ENCODE measurements around the gene MSH5.

MSH5 gene

GRCh38 chr6:31715022-31715958 is 24.5 kb upstream of the MSH5 start, which contains the start of gene LY6G6D:
Gene LY6G6D (plus strand): TSS chr6:31715348. CDS start chr6:31715356, 8 bp downstream.
- in situ Hi-C loops (cut with HindIII; ENCODE audit: low pct_unique_long_range_greater_than_20kb, low sequenced_read_pairs) = no loop called here
- no peak for TF ChIP-seq JUND (IDR thresholded peaks at IDR 0.05; ENCODE audit: low read depth)
- no peak for DNase-seq (ENCODE audit: low read depth in 1 of 2, low spot score in 1 of 2)

DNA sequence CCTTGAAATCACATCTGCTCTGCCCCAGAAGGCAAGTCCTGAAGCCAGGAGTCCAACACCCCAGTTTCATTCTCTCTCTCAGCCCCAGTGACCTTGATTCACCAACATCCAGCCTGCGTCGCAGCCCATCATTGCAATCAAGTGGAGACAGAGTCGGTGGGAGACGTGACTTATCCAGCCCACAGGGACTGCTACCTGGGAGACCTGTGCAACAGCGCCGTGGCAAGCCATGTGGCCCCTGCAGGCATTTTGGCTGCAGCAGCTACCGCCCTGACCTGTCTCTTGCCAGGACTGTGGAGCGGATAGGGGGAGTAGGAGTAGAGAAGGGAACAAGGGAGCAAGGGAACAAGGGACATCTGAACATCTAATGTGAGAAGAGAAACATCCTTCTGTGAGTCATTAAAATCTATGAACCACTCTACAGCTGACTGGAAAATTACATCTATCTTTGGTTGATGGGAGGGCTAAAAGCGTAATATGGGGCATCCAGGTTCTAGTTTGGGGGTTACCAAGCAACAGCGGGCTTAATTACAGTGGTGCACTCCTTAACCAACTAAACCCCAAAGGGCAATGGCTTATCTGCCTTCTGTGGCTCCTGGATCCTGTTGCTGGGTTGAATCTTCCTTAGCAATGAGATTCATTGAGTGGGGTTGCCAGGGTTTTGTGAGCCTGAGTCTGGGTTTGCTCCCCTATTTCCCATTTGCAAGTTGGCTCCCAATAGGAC is 22.1 kb upstream of the MSH5 start:
- in situ Hi-C loops (cut with HindIII; ENCODE audit: low pct_unique_long_range_greater_than_20kb, low sequenced_read_pairs) = no loop called here
- DNase-seq (ENCODE audit: low read depth in 1 of 2, low spot score in 1 of 2) = peak; percentile 62 to 88

GRCh38 chr6:31718265-31718664 is 21.5 kb upstream of the MSH5 start:
- TF ChIP-seq JUND (IDR thresholded peaks at IDR 0.05; ENCODE audit: low read depth) = no peak
- in situ Hi-C loops (cut with HindIII; ENCODE audit: low pct_unique_long_range_greater_than_20kb, low sequenced_read_pairs) = no loop called here
- peak; percentile 75 to 97 for DNase-seq (ENCODE audit: low read depth in 1 of 2, low spot score in 1 of 2)

More for the DNA sequence above, 22.1 kb upstream of the MSH5 start:
- no peak for TF ChIP-seq JUND (IDR thresholded peaks at IDR 0.05; ENCODE audit: low read depth)

GRCh38 chr6:31719001-31719400 is 20.8 kb upstream of the MSH5 start:
- in situ Hi-C loops (cut with HindIII; ENCODE audit: low pct_unique_long_range_greater_than_20kb, low sequenced_read_pairs) = no loop called here
- no peak for TF ChIP-seq JUND (IDR thresholded peaks at IDR 0.05; ENCODE audit: low read depth)
- DNase-seq (ENCODE audit: low read depth in 1 of 2, low spot score in 1 of 2) = no peak

GRCh38 chr6:31720196-31720770 is 19.5 kb upstream of the MSH5 start:
- TF ChIP-seq JUND (IDR thresholded peaks at IDR 0.05; ENCODE audit: low read depth) = no peak
- in situ Hi-C loops (cut with HindIII; ENCODE audit: low pct_unique_long_range_greater_than_20kb, low sequenced_read_pairs) = no loop called here

DNA sequence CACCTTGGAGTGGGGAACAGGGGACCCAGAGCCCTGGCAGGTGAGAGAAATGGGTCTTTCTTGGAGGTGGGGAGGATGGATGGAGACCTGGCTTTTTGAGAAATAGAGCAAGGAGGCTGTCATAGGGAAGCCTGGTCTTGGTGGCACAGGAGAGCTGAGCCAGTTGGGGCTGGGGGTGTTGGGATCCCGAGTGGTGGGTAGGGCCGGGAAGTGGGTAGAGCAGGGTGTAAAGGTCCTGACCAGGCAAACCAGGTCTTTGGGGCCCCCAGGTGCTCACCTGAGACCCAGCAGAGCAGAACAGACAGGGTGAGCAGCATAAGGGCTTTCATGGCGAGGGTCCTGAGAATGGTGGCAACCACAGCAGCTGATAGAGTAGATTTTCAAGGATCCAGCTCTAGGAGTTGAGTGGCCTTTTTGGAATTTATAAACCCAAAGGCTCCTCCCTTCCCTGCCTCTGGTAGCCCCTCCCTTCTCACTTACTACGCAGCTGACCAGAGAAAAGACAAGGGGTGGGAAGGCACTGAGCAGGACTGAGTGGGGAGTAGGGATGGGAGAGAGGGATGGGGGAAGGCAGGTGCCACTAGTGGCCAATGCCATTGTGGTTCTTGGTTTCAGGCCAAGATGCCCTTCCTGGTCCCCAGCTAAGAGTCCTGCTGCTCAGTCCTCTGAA is 18.3 kb upstream of the MSH5 start, which contains the start of gene LY6G6C:
Gene LY6G6C, minus strand, starts transcription at position 396 of the 670 bp plus-strand sequence. Its CDS starts 67 bp downstream, at position 329.
- in situ Hi-C loops (cut with HindIII; ENCODE audit: low pct_unique_long_range_greater_than_20kb, low sequenced_read_pairs) = no loop called here
- no peak for TF ChIP-seq JUND (IDR thresholded peaks at IDR 0.05; ENCODE audit: low read depth)
- DNase-seq (ENCODE audit: low read depth in 1 of 2, low spot score in 1 of 2) = no peak

More at GRCh38 chr6:31720196-31720770, 19.5 kb upstream of the MSH5 start:
- DNase-seq (ENCODE audit: low read depth in 1 of 2, low spot score in 1 of 2) = no peak

DNA sequence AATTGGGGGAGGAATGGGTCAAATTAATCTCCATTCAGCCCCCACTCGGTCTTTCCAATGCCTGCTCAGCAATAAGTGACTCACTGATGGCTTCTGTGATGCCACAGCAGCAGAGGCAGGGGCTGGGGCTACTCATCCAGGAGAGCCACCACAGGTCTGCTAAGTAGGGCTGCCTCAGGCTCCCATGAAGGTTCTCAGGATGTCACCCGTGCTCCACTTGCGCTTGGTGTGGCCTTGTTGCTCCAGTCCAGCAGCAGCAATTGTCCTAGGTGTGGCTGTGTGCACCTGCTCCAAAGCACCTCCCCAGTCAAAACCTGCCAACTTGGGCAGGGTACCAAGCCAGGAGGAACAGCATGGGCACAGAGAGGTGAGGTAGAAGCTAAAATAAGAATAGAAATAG is 17.6 kb upstream of the MSH5 start:
- in situ Hi-C loops (cut with HindIII; ENCODE audit: low pct_unique_long_range_greater_than_20kb, low sequenced_read_pairs) = no loop called here
- no peak for TF ChIP-seq JUND (IDR thresholded peaks at IDR 0.05; ENCODE audit: low read depth)

DNA sequence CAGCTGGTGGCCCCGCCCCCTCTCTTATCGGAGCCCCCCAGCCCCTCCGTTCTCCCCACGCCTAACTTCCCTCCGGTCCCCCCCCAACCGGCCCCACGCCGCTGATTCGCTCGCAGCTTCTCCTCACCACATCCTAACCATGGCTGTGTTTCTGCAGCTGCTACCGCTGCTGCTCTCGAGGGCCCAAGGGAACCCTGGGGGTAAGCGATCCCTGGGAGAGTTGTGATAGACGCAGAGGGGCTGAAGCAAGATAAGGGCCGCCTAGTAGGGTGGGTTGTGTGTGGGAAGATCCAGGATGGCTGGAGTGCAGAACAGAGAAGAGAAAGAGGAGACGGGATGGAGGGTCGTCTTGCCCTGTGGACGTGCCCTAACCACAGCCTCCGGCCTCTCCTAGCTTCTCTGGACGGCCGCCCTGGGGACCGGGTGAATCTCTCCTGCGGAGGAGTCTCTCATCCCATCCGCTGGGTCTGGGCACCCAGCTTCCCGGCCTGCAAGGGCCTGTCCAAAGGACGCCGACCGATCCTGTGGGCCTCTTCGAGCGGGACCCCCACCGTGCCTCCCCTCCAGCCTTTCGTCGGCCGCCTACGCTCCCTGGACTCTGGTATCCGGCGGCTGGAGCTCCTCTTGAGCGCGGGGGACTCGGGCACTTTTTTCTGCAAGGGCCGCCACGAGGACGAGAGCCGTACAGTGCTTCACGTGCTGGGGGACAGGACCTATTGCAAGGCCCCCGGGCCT is 16.4 kb upstream of the MSH5 start, which contains the start of gene MPIG6B:
Gene MPIG6B, plus strand, starts transcription at position 129 of the 735 bp plus-strand sequence. Its CDS starts 11 bp downstream, at position 140.
- in situ Hi-C loops (cut with HindIII; ENCODE audit: low pct_unique_long_range_greater_than_20kb, low sequenced_read_pairs) = no loop called here
- DNase-seq (ENCODE audit: low read depth in 1 of 2, low spot score in 1 of 2) = no peak
- no peak for TF ChIP-seq JUND (IDR thresholded peaks at IDR 0.05; ENCODE audit: low read depth)

More for the DNA sequence above, 17.6 kb upstream of the MSH5 start:
- no peak for DNase-seq (ENCODE audit: low read depth in 1 of 2, low spot score in 1 of 2)

DNA sequence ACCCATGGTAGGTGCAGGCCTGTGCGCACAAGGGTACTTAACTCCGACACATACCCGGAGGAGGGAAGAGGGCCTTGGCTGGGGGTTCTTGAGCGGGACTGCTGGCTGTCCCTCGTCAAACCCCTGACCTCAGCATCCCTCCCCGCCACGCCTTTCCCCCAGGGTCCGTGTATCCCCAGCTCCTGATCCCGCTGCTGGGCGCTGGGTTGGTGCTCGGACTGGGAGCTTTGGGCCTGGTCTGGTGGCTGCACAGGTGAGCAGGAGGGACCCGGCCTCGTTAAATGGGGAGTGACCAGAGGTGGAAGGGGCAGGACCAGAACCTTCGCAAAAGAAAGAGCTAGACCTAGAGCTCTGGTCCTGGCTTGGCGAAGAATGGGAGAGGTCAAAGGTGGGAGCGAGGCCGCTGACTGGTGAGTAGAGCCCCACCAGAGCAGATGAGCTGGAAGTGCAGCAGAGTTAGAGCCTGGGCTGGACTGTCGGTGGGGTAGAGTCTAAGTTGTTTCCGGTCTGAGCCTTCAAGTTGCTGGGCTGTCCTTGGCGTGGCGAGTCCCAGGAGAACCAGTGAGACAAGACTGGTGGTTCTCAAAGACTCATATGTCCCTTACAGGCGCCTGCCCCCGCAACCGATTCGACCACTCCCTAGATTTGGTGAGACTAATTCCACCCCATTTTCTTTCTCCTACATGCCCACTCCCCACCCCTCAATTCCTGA is 15.7 kb upstream of the MSH5 start:
- TF ChIP-seq JUND (IDR thresholded peaks at IDR 0.05; ENCODE audit: low read depth) = no peak
- no peak for DNase-seq (ENCODE audit: low read depth in 1 of 2, low spot score in 1 of 2)
- in situ Hi-C loops (cut with HindIII; ENCODE audit: low pct_unique_long_range_greater_than_20kb, low sequenced_read_pairs) = no loop called here

DNA sequence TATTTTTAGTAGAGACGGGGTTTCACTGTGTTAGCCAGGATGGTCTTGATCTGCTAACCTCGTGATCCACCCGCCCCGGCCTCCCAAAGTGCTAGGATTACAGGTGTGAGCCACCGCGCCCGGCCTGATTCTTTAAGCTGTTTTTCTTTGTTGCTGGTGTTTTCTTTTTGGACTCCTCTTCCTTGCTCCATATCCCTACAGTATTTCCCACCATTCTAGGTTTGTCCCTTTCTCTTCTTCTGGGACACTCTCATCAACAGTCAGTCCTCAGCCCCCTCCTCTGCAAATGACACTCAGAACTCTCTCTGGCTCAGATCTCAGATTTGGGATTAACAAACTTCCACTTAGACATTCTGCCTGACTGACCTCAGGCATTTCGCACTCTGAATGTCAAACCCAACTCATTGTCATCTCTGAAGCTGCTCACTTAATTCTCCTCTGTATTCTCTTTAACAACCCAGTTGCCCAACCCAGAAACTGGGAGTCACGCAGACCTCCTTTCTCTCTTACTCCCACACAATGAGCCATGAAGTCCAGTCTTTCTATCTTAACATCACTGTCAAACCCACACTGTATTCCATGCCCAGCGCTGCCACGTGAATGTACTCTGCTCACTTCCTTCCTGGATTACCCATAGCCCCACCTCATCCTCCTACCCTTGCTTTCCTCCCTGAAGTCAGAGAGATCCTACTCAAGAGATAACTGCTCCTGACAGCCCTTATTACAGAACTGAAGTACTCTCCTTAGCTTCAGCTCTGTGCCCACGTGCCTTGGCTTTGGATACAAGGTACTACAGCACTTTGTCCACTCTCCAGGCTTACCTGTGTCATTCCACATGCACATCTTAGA is 14.1 kb upstream of the MSH5 start:
- no peak for TF ChIP-seq JUND (IDR thresholded peaks at IDR 0.05; ENCODE audit: low read depth)
- in situ Hi-C loops (cut with HindIII; ENCODE audit: low pct_unique_long_range_greater_than_20kb, low sequenced_read_pairs) = no loop called here
- no peak for DNase-seq (ENCODE audit: low read depth in 1 of 2, low spot score in 1 of 2)
